Left ventricle myocardium inferior (tissue), 1 donor: ENCODE results near the gene PXMP2. TPM values are rescaled to one million over a fixed set of nuclear protein-coding genes. Genes with fewer than 3 reads are reported as not detected.

ENCODE experiments used
- DNase-seq: peaks from one replicate; pipeline ENCODE4 v3.0.0-alpha.2; 2020
- H3K27ac ChIP-seq: fragments of 200-600 bp; replicated peaks from 2 replicates; pipeline ENCODE4 v1.8.0; 2021
- H3K27me3 ChIP-seq: fragments of 200-600 bp; 2 replicates; pipeline ENCODE4 v1.8.0; 2021; ENCODE audit warnings: low read depth
- H3K36me3 ChIP-seq: fragments of 200-600 bp; 2 replicates; pipeline ENCODE4 v1.8.0; 2021
- H3K4me1 ChIP-seq: fragments of 200-600 bp; 2 replicates; pipeline ENCODE4 v1.8.0; 2021
- H3K4me3 ChIP-seq: fragments of 200-600 bp; 2 replicates; pipeline ENCODE4 v1.8.0; 2021; ENCODE audit warnings: mild to moderate bottlenecking, moderate library complexity
- H3K9me3 ChIP-seq: fragments of 200-600 bp; replicated peaks from 2 replicates; pipeline ENCODE4 v1.8.0; 2021
- CTCF ChIP-seq: fragments of 200-600 bp; IDR thresholded peaks from 2 replicates; pipeline ENCODE4 v1.8.0; 2021; ENCODE audit warnings: antibody characterized with exemption, mild to moderate bottlenecking, borderline replicate concordance
- intact Hi-C: fragments of 100-400 bp; cut with micrococcal nuclease; formaldehyde crosslinking; loops from one replicate; pipeline ENCODE4 v1.11.0; 2022
- total RNA-seq: library from RNA; stranded (reverse); fragmentation: NEBNext Ultra II Directional; extraction: Animal tissue kit (Norgen Biotek cat#: 25700); gene quantifications from one replicate; pipeline ENCODE4 v1.2.1, GENCODE V29; 2021
- donor health status: DM: no; HTN: yes; CAD: no; lungs with severe emphysema.

Gene PXMP2
- total RNA-seq, 1 donor from 2014 or later = 42.3 TPM

GRCh38 chr12:132707241-132707640 is 19.9 kb downstream of the PXMP2 start:
- Histone ChIP-seq H3K9me3 (peaks cover 6% of the 10 kb centered on the region), H3K4me1 (peaks cover 28% of the 10 kb centered on the region), H3K27ac (no peak overlapping the region), H3K36me3 (peaks cover 19% of the 10 kb centered on the region), H3K4me3 (no peak overlapping the region), H3K27me3 (no peaks in the 10 kb centered on the region)
- intact Hi-C loops = no loop called here
- no peak for DNase-seq
- TF ChIP-seq CTCF = no peak

GRCh38 chr12:132708150-132708549 is 20.8 kb downstream of the PXMP2 start:
- no peak overlapping the region for H3K4me3 ChIP-seq
- TF ChIP-seq CTCF = no peak
- no peak overlapping the region for H3K27ac ChIP-seq
- H3K4me1 ChIP-seq = peaks cover 37% of the 10 kb centered on the region
- H3K36me3 ChIP-seq = peaks cover 12% of the 10 kb centered on the region
- intact Hi-C loops = no loop called here
- peaks cover 6% of the 10 kb centered on the region for H3K9me3 ChIP-seq
- H3K27me3 ChIP-seq = no peaks in the 10 kb centered on the region
- no peak for DNase-seq

GRCh38 chr12:132710043-132710404 is 22.6 kb downstream of the PXMP2 start:
- peaks cover 8% of the 10 kb centered on the region for H3K36me3 ChIP-seq
- intact Hi-C loops = no loop called here
- no peak for DNase-seq

GRCh38 chr12:132710405-132711079 is 23.2 kb downstream of the PXMP2 start, which contains the start of gene PGAM5:
PGAM5 (plus strand) TSS chr12:132710842; CDS start chr12:132710877, 35 bp downstream.
- Histone ChIP-seq H3K4me1 (peaks cover 37% of the 10 kb centered on the region), H3K36me3 (peaks cover 14% of the 10 kb centered on the region), H3K4me3 (peak within 1 kb of the TSS; percentile 92), H3K9me3 (peaks cover 6% of the 10 kb centered on the region), H3K27me3 (no peaks in the 10 kb centered on the region), H3K27ac (peak within 1 kb of the TSS; percentile 92)
- intact Hi-C loops = no loop called here
- peak; percentile 80 for DNase-seq
- no peak for TF ChIP-seq CTCF

More at GRCh38 chr12:132710043-132710404, 22.6 kb downstream of the PXMP2 start:
- no peak for TF ChIP-seq CTCF
- Histone ChIP-seq H3K4me3 (peak overlapping the region; percentile 92), H3K9me3 (peaks cover 6% of the 10 kb centered on the region), H3K27me3 (no peaks in the 10 kb centered on the region), H3K27ac (peak overlapping the region; percentile 92), H3K4me1 (peaks cover 37% of the 10 kb centered on the region)

GRCh38 chr12:132711080-132711843 is 23.9 kb downstream of the PXMP2 start:
- no peak for DNase-seq
- Histone ChIP-seq H3K4me3 (peak overlapping the region; percentile 92), H3K4me1 (peaks cover 37% of the 10 kb centered on the region), H3K9me3 (peaks cover 6% of the 10 kb centered on the region), H3K36me3 (peaks cover 21% of the 10 kb centered on the region), H3K27ac (peak overlapping the region; percentile 92), H3K27me3 (no peaks in the 10 kb centered on the region)
- intact Hi-C loops = no loop called here
- no peak for TF ChIP-seq CTCF
